ENCODE measurements around the gene PLCL2.

PLCL2 gene

GRCh38 chr3:16896820-16897219 is 12.1 kb downstream of the PLCL2 start:
- no peaks in the 10 kb centered on the region for H3K36me3 ChIP-seq (ENCODE audit: control insufficient read depth, insufficient read depth, low read length)
- H3K9ac ChIP-seq (ENCODE audit: low read length) = no peak overlapping the region
- H3K27ac ChIP-seq (ENCODE audit: low read depth, low read length) = no peak overlapping the region
- no peak overlapping the region for H3K4me3 ChIP-seq (ENCODE audit: low read depth, low read length)
- H3K9me3 ChIP-seq (ENCODE audit: control insufficient read depth, insufficient read depth, low read depth, low read length) = no peaks in the 10 kb centered on the region
- H3K4me1 ChIP-seq (ENCODE audit: control insufficient read depth, insufficient read depth, low read length) = peaks cover 3% of the 10 kb centered on the region; the same call in 1 of the 2 replicates
- no peaks in the 10 kb centered on the region for H3K27me3 ChIP-seq (ENCODE audit: control insufficient read depth, insufficient read depth, low read length)

DNA sequence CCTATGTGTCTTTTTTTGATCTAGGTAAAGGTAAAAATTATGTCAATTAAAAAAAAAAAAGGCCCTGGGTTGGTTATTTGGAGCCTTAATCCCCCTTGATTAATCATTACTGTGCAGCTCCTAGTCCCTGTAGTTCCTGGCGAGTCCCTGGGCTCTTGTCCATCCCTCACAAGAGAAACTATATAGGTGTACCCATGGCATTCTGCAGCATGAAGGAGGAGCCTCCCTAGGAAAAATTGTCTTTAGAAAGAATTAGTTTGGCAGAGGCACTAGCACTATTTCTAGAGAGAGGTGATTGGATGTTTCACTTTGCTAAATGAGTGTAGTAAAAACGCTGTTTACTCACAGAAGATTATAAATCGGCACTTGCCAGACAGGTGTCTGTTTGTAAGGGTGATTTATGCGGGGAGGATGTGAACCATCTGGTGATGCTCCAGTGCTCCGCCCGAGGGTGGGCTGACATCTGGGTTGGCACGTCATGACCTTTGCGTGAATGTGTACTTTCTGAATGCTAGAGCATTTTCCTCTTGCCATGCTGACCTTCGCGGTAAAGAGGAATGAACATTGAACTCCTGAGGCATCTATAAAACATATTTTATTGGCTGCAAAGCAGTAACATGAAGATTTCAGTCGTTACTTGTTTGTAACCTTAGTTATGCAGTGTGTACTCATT is 12.6 kb downstream of the PLCL2 start:
- Histone ChIP-seq H3K9me3 (ENCODE audit: control insufficient read depth, insufficient read depth, low read depth, low read length) (no peaks in the 10 kb centered on the region), H3K4me3 (ENCODE audit: low read depth, low read length) (no peak overlapping the region), H3K36me3 (ENCODE audit: control insufficient read depth, insufficient read depth, low read length) (no peaks in the 10 kb centered on the region), H3K4me1 (ENCODE audit: control insufficient read depth, insufficient read depth, low read length) (peaks cover 6% of the 10 kb centered on the region; the same call in 1 of the 2 replicates), H3K27ac (ENCODE audit: low read depth, low read length) (no peak overlapping the region), H3K27me3 (ENCODE audit: control insufficient read depth, insufficient read depth, low read length) (no peaks in the 10 kb centered on the region), H3K9ac (ENCODE audit: low read length) (no peak overlapping the region)

DNA sequence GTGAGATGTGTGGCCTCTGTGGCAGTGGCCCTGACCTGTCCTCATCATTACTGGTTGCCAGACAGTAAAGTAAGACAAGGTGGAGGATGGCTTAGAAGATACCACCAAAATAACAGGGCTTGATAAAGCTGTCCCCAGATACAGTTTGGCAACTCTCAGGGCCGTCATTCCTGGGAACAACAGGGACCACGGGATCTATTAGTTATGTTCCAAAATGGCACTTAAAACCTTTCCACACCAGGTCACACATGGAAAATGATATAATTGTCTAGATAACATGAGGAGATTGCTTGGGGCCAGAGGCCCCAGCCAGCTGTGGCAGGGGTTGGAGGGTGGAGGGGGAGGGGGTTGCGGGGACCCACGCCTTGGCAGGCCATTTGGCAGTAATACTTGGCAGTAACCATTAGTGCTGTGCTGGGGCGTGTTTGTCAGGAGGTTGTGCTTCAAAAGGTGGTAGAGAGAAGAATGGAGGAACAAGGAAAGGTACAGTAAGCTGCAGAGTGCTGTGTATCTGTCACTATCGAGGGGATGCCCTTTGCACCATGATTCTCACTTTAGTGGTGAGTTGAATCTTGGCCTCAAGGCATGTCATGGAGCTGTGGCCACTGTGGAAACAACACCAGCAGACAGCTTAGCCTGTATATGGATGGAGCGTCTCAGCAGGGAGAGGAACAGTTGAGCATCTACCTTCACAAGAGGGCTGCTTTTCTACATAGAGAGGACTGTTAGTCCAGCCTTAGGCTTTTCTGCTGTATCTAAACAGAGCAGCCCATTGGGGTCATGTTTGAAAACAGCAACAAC is 14.0 kb downstream of the PLCL2 start:
- Histone ChIP-seq H3K27ac (ENCODE audit: low read depth, low read length) (no peak overlapping the region), H3K27me3 (ENCODE audit: control insufficient read depth, insufficient read depth, low read length) (no peaks in the 10 kb centered on the region), H3K4me1 (ENCODE audit: control insufficient read depth, insufficient read depth, low read length) (peaks cover 15% of the 10 kb centered on the region; the same call in 1 of the 2 replicates), H3K36me3 (ENCODE audit: control insufficient read depth, insufficient read depth, low read length) (no peaks in the 10 kb centered on the region), H3K4me3 (ENCODE audit: low read depth, low read length) (no peak overlapping the region), H3K9ac (ENCODE audit: low read length) (no peak overlapping the region), H3K9me3 (ENCODE audit: control insufficient read depth, insufficient read depth, low read depth, low read length) (no peaks in the 10 kb centered on the region)

GRCh38 chr3:16899919-16900318 is 15.2 kb downstream of the PLCL2 start:
- Histone ChIP-seq H3K9ac (ENCODE audit: low read length) (no peak overlapping the region), H3K27me3 (ENCODE audit: control insufficient read depth, insufficient read depth, low read length) (no peaks in the 10 kb centered on the region), H3K4me1 (ENCODE audit: control insufficient read depth, insufficient read depth, low read length) (peaks cover 23% of the 10 kb centered on the region), H3K9me3 (ENCODE audit: control insufficient read depth, insufficient read depth, low read depth, low read length) (no peaks in the 10 kb centered on the region), H3K4me3 (ENCODE audit: low read depth, low read length) (no peak overlapping the region), H3K27ac (ENCODE audit: low read depth, low read length) (no peak overlapping the region), H3K36me3 (ENCODE audit: control insufficient read depth, insufficient read depth, low read length) (no peaks in the 10 kb centered on the region)

- Histone ChIP-seq H3K36me3 (ENCODE audit: control insufficient read depth, insufficient read depth, low read length) (no peaks in the 10 kb centered on the region), H3K4me1 (ENCODE audit: control insufficient read depth, insufficient read depth, low read length) (peaks cover 28% of the 10 kb centered on the region), H3K9ac (ENCODE audit: low read length) (no peak overlapping the region), H3K27ac (ENCODE audit: low read depth, low read length) (no peak overlapping the region), H3K9me3 (ENCODE audit: control insufficient read depth, insufficient read depth, low read depth, low read length) (no peaks in the 10 kb centered on the region), H3K4me3 (ENCODE audit: low read depth, low read length) (no peak overlapping the region), H3K27me3 (ENCODE audit: control insufficient read depth, insufficient read depth, low read length) (no peaks in the 10 kb centered on the region)
These were observed 16.2 kb downstream of the PLCL2 start for GRCh38 chr3:16900779-16901440.

GRCh38 chr3:16904423-16905417 is 20.0 kb downstream of the PLCL2 start:
- H3K9ac ChIP-seq (ENCODE audit: low read length) = no peak overlapping the region
- H3K9me3 ChIP-seq (ENCODE audit: control insufficient read depth, insufficient read depth, low read depth, low read length) = no peaks in the 10 kb centered on the region
- peaks cover 38% of the 10 kb centered on the region for H3K4me1 ChIP-seq (ENCODE audit: control insufficient read depth, insufficient read depth, low read length)
- no peak overlapping the region for H3K4me3 ChIP-seq (ENCODE audit: low read depth, low read length)
- H3K27ac ChIP-seq (ENCODE audit: low read depth, low read length) = no peak overlapping the region
- no peaks in the 10 kb centered on the region for H3K27me3 ChIP-seq (ENCODE audit: control insufficient read depth, insufficient read depth, low read length)
- H3K36me3 ChIP-seq (ENCODE audit: control insufficient read depth, insufficient read depth, low read length) = no peaks in the 10 kb centered on the region

DNA sequence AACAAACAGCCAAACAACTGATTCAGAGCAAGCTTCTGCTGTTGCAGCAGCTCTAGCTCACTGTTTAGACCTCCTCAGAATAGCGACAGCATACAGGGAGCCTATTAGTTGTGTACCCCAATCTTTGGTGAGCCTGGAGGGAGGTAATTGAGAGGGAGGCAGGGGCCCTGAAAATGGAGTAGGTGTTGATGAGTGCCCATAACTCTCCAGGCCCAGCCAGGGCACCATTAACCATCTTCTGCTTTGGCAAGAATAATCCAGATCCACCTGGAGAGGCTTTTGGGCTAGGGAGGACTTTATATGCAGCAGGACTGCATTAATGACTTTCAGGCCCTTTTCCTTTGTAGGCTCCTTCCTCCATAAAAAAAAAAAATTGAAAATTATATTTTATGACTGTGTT is 20.9 kb downstream of the PLCL2 start:
- no peak overlapping the region for H3K4me3 ChIP-seq (ENCODE audit: low read depth, low read length)
- no peaks in the 10 kb centered on the region for H3K9me3 ChIP-seq (ENCODE audit: control insufficient read depth, insufficient read depth, low read depth, low read length)
- no peak overlapping the region for H3K27ac ChIP-seq (ENCODE audit: low read depth, low read length)
- H3K27me3 ChIP-seq (ENCODE audit: control insufficient read depth, insufficient read depth, low read length) = no peaks in the 10 kb centered on the region
- H3K9ac ChIP-seq (ENCODE audit: low read length) = no peak overlapping the region
- H3K4me1 ChIP-seq (ENCODE audit: control insufficient read depth, insufficient read depth, low read length) = peaks cover 38% of the 10 kb centered on the region
- H3K36me3 ChIP-seq (ENCODE audit: control insufficient read depth, insufficient read depth, low read length) = no peaks in the 10 kb centered on the region

GRCh38 chr3:16906682-16907081 is 21.9 kb downstream of the PLCL2 start:
- peaks cover 36% of the 10 kb centered on the region for H3K4me1 ChIP-seq (ENCODE audit: control insufficient read depth, insufficient read depth, low read length)
- H3K27ac ChIP-seq (ENCODE audit: low read depth, low read length) = no peak overlapping the region; the same call in 1 of the 2 replicates
- H3K27me3 ChIP-seq (ENCODE audit: control insufficient read depth, insufficient read depth, low read length) = no peaks in the 10 kb centered on the region
- no peaks in the 10 kb centered on the region for H3K36me3 ChIP-seq (ENCODE audit: control insufficient read depth, insufficient read depth, low read length)
- H3K4me3 ChIP-seq (ENCODE audit: low read depth, low read length) = no peak overlapping the region
- no peak overlapping the region for H3K9ac ChIP-seq (ENCODE audit: low read length)
- H3K9me3 ChIP-seq (ENCODE audit: control insufficient read depth, insufficient read depth, low read depth, low read length) = no peaks in the 10 kb centered on the region

DNA sequence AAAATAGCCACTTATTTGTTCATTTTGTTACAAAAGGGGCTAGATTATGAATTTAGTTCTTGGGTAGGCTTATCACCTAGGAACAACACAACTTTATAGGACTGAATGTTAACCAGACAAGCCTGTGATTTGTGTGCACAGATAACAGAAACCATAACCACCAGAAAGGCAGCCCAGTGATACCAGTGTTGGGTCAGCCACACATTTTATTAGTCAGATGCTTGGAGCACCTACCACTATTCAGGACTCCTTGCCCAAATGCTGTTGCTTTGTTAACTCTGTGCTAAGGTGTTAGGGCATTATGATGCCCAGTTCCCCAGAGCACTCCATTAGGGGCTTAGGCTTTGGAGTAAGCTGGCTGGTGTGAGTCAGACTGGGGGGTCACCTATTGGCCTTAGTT is 22.5 kb downstream of the PLCL2 start:
- H3K4me3 ChIP-seq (ENCODE audit: low read depth, low read length) = no peak overlapping the region
- H3K9ac ChIP-seq (ENCODE audit: low read length) = no peak overlapping the region
- H3K27ac ChIP-seq (ENCODE audit: low read depth, low read length) = no peak overlapping the region
- no peaks in the 10 kb centered on the region for H3K27me3 ChIP-seq (ENCODE audit: control insufficient read depth, insufficient read depth, low read length)
- no peaks in the 10 kb centered on the region for H3K9me3 ChIP-seq (ENCODE audit: control insufficient read depth, insufficient read depth, low read depth, low read length)
- peaks cover 31% of the 10 kb centered on the region for H3K4me1 ChIP-seq (ENCODE audit: control insufficient read depth, insufficient read depth, low read length)
- no peaks in the 10 kb centered on the region for H3K36me3 ChIP-seq (ENCODE audit: control insufficient read depth, insufficient read depth, low read length)

DNA sequence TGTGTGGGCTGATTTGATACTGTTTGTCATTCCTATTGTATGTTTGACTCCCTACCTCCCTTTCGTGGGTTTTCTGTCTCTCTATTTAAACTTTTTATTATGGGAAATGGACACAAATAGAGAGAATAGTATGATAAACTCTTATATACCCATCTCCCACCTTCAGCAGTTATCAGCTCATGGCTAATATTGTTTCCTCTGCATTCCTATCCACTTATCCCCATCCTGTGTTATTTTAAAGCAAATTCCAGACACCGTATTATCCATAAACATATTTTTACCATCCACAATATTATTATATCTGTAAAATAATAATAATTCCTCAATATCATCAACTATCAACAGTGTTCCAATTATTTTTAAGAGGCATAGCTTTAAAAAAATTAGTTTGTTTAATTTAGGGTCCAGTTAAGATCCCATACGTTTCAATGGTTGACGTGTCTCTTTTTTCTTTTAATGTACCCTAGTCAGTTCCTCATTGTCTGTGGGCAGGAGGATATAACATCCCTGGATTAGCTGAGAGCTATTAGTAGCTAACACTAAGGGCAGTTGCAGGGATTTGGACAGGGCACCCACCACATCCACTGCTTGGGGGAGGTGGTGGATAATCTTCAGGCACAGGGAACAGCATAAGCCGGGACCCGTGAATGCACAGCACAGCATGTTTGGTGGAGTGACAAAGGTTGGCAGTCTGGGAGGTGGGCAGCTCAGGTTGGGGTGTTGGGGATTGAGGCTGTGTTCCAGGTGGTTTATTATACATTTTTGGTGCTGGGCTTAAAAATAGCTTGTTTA is 23.5 kb downstream of the PLCL2 start:
- no peak overlapping the region for H3K9ac ChIP-seq (ENCODE audit: low read length)
- no peaks in the 10 kb centered on the region for H3K36me3 ChIP-seq (ENCODE audit: control insufficient read depth, insufficient read depth, low read length)
- H3K27ac ChIP-seq (ENCODE audit: low read depth, low read length) = no peak overlapping the region
- peaks cover 25% of the 10 kb centered on the region for H3K4me1 ChIP-seq (ENCODE audit: control insufficient read depth, insufficient read depth, low read length)
- no peaks in the 10 kb centered on the region for H3K27me3 ChIP-seq (ENCODE audit: control insufficient read depth, insufficient read depth, low read length)
- H3K4me3 ChIP-seq (ENCODE audit: low read depth, low read length) = no peak overlapping the region
- no peaks in the 10 kb centered on the region for H3K9me3 ChIP-seq (ENCODE audit: control insufficient read depth, insufficient read depth, low read depth, low read length)

Data from HUES6 (cell line).